HG03432 (cell line): ENCODE measurements around the gene ILF2.
"Not testable (repeated sequence)": the region's sequence is repeated elsewhere in the genome, so short reads cannot be mapped to it uniquely, and the experiment has no call there.

Source experiments
- ATAC-seq: cut with Tn5 transposase; IDR thresholded peaks from one replicate; pipeline ENCODE4 v1.9.1; 2021; ENCODE audit warnings: mild to moderate bottlenecking, moderate library complexity; ENCODE audit not compliant: unreplicated experiment

ILF2 gene

GRCh38 chr1:153670859-153671627 is at the start of gene ILF2:
TSS of gene ILF2 (minus strand) at chr1:153670993. CDS start at chr1:153670922, 71 bp downstream.
- ATAC-seq, result peak; percentile 87

DNA sequence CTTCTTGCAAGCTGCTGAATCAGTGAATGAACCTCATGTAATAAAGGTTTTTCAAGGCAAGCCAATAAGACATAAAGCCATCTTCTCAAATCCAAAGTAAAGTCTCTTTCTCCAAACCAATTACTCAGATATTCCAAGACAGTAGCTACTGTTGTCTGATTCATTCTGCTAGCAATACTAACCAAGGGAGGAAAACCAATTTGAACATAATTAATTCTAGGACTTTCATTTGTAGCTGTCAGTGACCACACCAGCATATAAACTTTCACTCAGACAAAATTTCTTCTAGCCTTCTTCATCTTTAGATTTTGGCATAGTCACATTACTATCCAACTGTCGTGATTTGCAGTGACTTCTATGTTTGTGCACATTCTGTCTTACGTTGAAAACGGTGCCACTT is 46.5 kb upstream of the ILF2 start:
- no peak for ATAC-seq

- not testable (repeated sequence) for ATAC-seq
These were observed 45.4 kb upstream of the ILF2 start for GRCh38 chr1:153716211-153716610.

- ATAC-seq, result no peak
These were observed 40.2 kb upstream of the ILF2 start for GRCh38 chr1:153711026-153711425.

GRCh38 chr1:153705484-153705883 is 34.7 kb upstream of the ILF2 start:
- no peak for ATAC-seq

GRCh38 chr1:153699768-153700167 is 29.0 kb upstream of the ILF2 start:
- no peak for ATAC-seq

DNA sequence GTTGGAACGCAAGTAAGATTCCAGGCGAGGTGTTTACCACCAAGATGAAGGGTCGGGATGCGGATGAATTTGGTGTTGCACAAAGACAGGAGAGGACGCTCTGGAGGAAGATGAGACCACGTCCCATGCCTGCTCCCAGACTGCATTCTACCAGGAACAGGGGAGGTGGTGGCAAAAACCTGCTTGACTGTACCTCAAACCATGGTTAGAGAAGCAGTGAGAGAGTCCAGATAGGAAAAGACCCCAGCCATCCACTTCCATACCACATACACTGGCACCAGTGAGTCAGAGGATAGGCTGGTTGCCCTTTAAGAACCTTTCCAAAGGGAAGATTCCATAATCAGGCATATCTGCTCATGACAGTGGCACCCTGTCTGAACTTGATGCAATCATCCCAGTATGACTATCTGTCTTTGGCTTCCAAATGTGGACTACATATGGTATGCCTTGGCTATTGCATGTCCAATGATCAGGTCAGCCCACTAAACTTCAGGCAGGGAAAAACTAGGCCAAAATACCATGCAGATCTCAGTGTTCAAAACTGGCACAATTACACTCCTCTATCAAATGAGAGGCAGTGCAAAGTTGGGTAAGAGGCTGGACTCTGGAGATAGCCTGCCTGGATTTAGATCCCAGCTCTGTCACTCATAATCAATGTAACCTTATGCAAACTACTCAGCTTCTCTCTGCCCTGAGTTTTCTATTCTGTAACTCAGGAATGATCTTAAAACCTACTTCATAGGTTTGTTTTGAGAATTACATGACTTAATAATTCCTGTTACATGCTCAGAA is 28.3 kb upstream of the ILF2 start:
- no peak for ATAC-seq

GRCh38 chr1:153698020-153698922 is 27.5 kb upstream of the ILF2 start:
- no peak for ATAC-seq

DNA sequence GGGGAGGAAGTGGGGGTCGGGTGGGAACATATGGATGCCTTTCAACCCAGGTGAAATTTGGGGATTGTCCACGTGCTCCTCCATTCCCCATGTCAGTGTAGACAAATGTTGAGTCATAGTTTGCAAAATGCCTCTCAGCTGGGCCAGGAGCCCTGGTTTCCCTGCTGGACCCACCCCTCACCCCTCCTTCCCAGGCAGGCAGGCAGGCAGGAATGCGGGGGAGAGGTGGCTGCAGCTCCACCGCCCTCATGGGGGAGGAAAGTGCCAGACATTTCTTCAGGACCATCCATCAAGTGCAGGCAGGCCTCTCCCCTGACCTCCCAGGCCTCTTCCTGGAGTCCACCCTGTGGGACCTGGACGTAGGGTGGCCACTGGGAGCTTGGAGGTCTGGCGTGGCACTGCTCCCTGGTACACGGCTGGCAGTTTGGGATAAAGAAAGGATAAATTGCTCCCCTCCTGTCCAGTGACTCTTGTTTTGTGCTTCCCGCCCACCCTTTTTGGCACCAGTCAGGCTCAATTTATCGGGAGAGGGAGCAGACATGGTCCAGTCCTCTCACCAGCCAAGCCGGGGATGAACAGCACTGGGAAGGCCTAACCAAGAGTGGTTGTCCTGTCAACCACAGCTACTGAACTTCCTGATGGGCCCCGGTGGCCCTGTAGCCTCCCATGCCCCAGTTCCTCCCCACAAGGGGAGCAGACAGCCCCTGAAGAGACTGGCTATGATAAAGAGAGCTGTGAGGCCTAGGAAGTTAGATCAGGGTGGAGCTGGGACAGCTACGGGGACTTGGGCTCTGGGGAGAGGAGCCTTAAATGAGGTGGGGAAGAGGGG is 26.6 kb upstream of the ILF2 start:
- ATAC-seq, result no peak

- ATAC-seq, result no peak
These were observed 25.9 kb upstream of the ILF2 start for GRCh38 chr1:153696741-153697140.

DNA sequence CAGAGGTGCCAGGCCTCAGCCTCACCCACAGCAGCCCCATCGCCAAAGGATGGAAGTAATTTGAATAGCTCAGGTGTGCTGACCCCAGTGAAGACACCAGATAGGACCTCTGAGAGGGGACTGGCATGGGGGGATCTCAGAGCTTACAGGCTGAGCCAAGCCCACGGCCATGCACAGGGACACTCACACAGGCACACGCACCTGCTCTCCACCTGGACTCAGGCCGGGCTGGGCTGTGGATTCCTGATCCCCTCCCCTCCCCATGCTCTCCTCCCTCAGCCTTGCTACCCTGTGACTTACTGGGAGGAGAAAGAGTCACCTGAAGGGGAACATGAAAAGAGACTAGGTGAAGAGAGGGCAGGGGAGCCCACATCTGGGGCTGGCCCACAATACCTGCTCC is 22.7 kb upstream of the ILF2 start:
- ATAC-seq, result no peak

GRCh38 chr1:153688736-153689328 is 18.0 kb upstream of the ILF2 start:
- ATAC-seq, result no peak

- ATAC-seq, result no peak
These were observed 17.5 kb upstream of the ILF2 start for GRCh38 chr1:153688276-153688675.

DNA sequence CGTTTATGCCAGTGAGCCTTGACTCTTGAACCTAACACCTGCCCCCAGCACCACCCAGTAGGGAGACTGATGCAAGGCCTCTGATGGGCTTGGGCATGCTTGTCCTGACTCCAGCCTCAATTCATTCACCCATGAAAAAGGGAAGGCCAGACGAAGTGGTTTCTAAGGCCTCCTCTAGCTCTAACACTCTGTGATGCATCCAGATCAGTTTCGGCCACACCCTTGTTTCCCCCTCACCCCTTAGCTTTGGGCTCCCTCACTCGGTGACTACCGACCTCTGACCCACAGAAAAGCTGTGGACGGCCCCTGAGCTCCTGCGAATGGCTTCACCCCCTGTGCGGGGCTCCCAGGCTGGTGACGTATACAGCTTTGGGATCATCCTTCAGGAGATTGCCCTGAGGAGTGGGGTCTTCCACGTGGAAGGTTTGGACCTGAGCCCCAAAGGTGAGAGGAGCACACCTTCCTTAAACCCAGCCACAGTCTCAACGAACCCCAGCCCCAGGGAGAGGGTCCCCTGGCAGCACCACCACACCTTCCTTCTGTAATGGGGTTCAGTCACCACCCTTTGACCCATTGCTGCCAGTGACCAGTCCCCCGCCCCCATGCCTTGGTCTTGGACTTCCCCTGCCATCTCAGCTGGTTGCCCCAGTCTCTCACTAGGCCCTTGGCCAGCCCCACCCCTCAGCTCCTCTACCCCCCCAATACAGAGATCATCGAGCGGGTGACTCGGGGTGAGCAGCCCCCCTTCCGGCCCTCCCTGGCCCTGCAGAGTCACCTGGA is 16.7 kb upstream of the ILF2 start:
- no peak for ATAC-seq

- ATAC-seq, result no peak
These were observed 14.9 kb upstream of the ILF2 start for GRCh38 chr1:153685544-153686340.

DNA sequence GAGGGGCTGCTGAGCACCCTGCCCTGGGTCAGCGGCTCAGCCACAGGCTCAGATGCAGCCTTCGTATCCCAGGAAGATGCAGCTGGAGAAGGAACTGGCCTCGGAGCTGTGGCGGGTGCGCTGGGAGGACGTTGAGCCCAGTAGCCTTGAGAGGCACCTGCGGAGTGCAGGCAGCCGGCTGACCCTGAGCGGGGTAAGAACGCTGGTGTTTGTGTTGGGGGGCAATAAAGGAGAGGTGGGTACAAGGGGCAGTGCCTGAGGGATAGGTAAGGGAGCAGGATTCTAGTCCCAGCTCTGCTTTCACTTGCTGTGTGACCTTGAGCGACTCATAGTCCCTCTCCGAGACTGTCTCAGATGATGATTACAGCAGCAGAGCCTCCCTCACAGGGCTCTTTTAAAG is 14.1 kb upstream of the ILF2 start:
- ATAC-seq, result no peak

DNA sequence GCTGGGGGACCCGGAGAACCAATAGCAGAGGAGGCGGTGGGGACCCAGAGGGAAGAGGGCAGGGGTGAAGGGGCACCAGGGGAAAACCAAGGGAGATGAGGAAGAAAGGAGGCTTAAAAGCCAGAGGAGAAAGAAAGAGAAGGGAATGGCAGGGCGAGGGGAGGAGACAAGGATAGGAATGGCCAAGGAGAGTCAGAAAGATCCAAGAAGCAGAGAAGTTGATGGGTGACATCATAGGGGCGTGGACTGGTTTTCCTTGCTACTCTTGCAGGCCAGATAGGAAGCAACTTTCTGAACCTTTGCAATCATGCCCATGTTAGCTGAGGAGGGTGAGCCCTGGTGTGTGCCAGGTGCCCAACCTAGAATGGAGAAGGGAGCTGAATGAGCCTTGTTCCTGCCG is 13.1 kb upstream of the ILF2 start:
- ATAC-seq, result no peak

DNA sequence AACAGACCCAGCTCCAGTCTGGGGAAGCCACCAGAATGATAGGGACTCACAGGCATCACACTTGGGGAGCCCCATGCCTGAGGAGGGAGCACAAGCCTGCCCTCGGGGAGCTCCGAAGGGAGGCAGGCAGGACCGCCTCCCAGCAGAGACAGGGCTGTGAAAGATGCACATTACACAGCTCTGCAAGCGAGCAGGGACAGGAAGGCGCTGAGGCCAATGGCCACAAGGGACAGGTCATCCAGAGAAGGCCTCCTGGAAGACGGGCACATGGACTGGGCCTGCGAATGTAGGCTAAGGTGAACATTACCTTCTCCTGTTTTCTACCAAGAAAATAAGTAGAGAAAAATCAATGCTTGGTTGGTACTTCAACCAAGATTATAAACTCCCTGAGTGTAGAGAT is 11.9 kb upstream of the ILF2 start:
- no peak for ATAC-seq

DNA sequence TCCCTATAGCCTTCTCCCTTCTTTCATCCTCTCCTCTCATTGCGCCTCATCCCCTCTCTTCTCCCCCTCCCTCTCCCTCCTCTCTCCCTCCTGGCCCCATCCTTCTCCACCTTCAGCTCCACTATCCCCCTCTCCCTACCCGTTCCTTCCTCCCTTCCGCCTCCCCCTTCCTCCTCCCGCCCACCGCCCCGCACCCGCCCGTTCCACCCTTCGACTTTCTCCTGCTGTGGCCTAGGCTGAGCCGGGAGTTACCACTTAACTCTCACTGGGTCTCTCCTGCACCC is 9.3 kb upstream of the ILF2 start:
- ATAC-seq, result no peak
